CD4-positive, alpha-beta T cell (primary cell): ENCODE data around the gene PHRF1. TPM values are rescaled to one million over a fixed set of nuclear protein-coding genes. Genes with fewer than 3 reads are reported as not detected.

ENCODE experiments used
- ATAC-seq: fragments of 200-7000 bp; cut with Tn5 transposase; one replicate; pipeline ENCODE4 v1.10.0; 2022; ENCODE audit warnings: mild to moderate bottlenecking; ENCODE audit not compliant: poor library complexity
- CTCF ChIA-PET: fragments of 350-600 bp; sonication (Branson Sonifier 250); formaldehyde crosslinking; loops from one replicate; lab custom pipeline; 2021; ENCODE audit warnings: antibody characterized with exemption, inconsistent platforms; lab: Charles Lee
- POLR2A ChIA-PET: fragments of 350-600 bp; sonication (Branson Sonifier 250); formaldehyde crosslinking; loops from one replicate; lab custom pipeline; 2021; ENCODE audit warnings: antibody characterized with exemption, inconsistent platforms; lab: Charles Lee
- DNase-seq, 14 experiments: peaks; one replicate each; pipeline ENCODE4 v3.0.0-alpha.2; 2013 to 2020; ENCODE audit warnings: mixed read lengths in 2 of 14
- H3K27ac ChIP-seq, 2 donors: one replicate each; pipeline versions ENCODE4 v1.5.1 to v1.7.0; 2013; ENCODE audit warnings: low read length in 2 of 2, low read depth in 1 of 2, mild to moderate bottlenecking in 1 of 2
- H3K27me3 ChIP-seq, 2 experiments: 1 replicate in 1 of 2; 2 replicates in 1 of 2; pipeline versions ENCODE4 v1.6.1 to v1.7.0; 2013; ENCODE audit warnings: low read length in 2 of 2, control low read depth in 1 of 2, mild to moderate bottlenecking in 1 of 2, moderate library complexity in 1 of 2; ENCODE audit not compliant: insufficient read depth in 2 of 2, control insufficient read depth in 1 of 2
- H3K36me3 ChIP-seq: one replicate; pipeline ENCODE4 v1.6.1; 2013; ENCODE audit warnings: low read length, control low read depth; ENCODE audit not compliant: insufficient read depth
- H3K4me1 ChIP-seq: one replicate; pipeline ENCODE4 v1.6.1; 2013; ENCODE audit warnings: low read length, control low read depth; ENCODE audit not compliant: insufficient read depth
- H3K4me3 ChIP-seq: one replicate; pipeline ENCODE4 v1.5.1; 2013; ENCODE audit warnings: mild to moderate bottlenecking, low read length, moderate library complexity
- H3K9me3 ChIP-seq, 2 experiments: 1 replicate in 1 of 2; 2 replicates in 1 of 2; pipeline versions ENCODE4 v1.6.1 to v1.7.0; 2013; ENCODE audit warnings: low read length in 2 of 2, mild to moderate bottlenecking in 2 of 2, control low read depth in 1 of 2, moderate library complexity in 1 of 2; ENCODE audit not compliant: control insufficient read depth in 1 of 2, insufficient read depth in 1 of 2
- H3K27ac Mint-ChIP-seq: one replicate; pipeline ENCODE4 v1.8.0; 2020; ENCODE audit warnings: mixed read lengths
- H3K27me3 Mint-ChIP-seq: one replicate; pipeline ENCODE4 v1.8.0; 2021; ENCODE audit warnings: mixed read lengths
- H3K36me3 Mint-ChIP-seq: one replicate; pipeline ENCODE4 v1.8.0; 2021; ENCODE audit warnings: low read depth, mixed read lengths
- H3K4me1 Mint-ChIP-seq: one replicate; pipeline ENCODE4 v1.8.0; 2021; ENCODE audit warnings: low read depth, mixed read lengths
- H3K4me3 Mint-ChIP-seq: one replicate; pipeline ENCODE4 v1.8.0; 2020; ENCODE audit warnings: mild to moderate bottlenecking, mixed read lengths
- H3K9me3 Mint-ChIP-seq: one replicate; pipeline ENCODE4 v1.8.0; 2020; ENCODE audit warnings: mixed read lengths
- intact Hi-C, 2 experiments: fragments of 100-400 bp; cut with DNase I in 1 of 2; cut with micrococcal nuclease in 1 of 2; formaldehyde crosslinking; loops; one replicate each; pipeline versions ENCODE4 v1.15.1 to v1.9.0; 2023 to 2025; cut with DNase I, micrococcal nuclease
- total RNA-seq, 174 experiments: library from RNA in 2 of 174; stranded (reverse) in 2 of 174; gene quantifications; one replicate each; pipeline ENCODE4 v1.2.3 and lab custom pipeline; 2021 to 2026
- TF ChIP-seq, protein P1 (sequence below): fragments of 200-600 bp; IDR thresholded peaks from one replicate; pipeline ENCODE4 v1.8.0; 2022; ENCODE audit warnings: antibody characterized with exemption, mild to moderate bottlenecking

Gene PHRF1
- total RNA-seq, 2 experiments from 2014 or later = 37.1 to 37.6 TPM

GRCh38 chr11:574632-575312 is 1.5 kb upstream of the PHRF1 start:
- ChIA-PET CTCF (interaction anchor here (1.2 kb wide), 1 partner anchor 18 kb away, joined by 3 read pairs; no protein-coding TSS in a partner anchor), POLR2A (interaction anchor here (0.6 to 2.1 kb wide), 17 partner anchors 10 to 368 kb away, joined by 3 to 25 read pairs (median 9); partner anchors contain the start of genes BET1L, DEAF1, HRAS and IRF7)
- peaks cover 47% of the 10 kb centered on the region for H3K4me1 ChIP-seq
- H3K4me3 ChIP-seq = peak overlapping the region; percentile 49
- Mint-ChIP-seq H3K9me3 (no peaks in the 10 kb centered on the region), H3K27ac (peak overlapping the region; percentile 89), H3K4me1 (peaks cover 40% of the 10 kb centered on the region), H3K27me3 (peaks cover 4% of the 10 kb centered on the region), H3K4me3 (peak overlapping the region; percentile 93), H3K36me3 (peaks cover 10% of the 10 kb centered on the region)
- peaks cover 5% of the 10 kb centered on the region for H3K36me3 ChIP-seq
- intact Hi-C loops = loop anchor here (1.0 to 5.0 kb wide), 4 partner anchors 13 to 167 kb away; partner anchors contain the start of genes LMNTD2 (in 1 of the 2), LRRC56 (in 1 of the 2) and RASSF7 (in 1 of the 2)
- H3K9me3 ChIP-seq = no peaks in the 10 kb centered on the region
- H3K27ac ChIP-seq = no peak overlapping the region
- TF ChIP-seq, protein P1, sequence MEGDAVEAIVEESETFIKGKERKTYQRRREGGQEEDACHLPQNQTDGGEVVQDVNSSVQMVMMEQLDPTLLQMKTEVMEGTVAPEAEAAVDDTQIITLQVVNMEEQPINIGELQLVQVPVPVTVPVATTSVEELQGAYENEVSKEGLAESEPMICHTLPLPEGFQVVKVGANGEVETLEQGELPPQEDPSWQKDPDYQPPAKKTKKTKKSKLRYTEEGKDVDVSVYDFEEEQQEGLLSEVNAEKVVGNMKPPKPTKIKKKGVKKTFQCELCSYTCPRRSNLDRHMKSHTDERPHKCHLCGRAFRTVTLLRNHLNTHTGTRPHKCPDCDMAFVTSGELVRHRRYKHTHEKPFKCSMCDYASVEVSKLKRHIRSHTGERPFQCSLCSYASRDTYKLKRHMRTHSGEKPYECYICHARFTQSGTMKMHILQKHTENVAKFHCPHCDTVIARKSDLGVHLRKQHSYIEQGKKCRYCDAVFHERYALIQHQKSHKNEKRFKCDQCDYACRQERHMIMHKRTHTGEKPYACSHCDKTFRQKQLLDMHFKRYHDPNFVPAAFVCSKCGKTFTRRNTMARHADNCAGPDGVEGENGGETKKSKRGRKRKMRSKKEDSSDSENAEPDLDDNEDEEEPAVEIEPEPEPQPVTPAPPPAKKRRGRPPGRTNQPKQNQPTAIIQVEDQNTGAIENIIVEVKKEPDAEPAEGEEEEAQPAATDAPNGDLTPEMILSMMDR = no peak
- no peaks in the 10 kb centered on the region for H3K27me3 ChIP-seq
- DNase-seq (peak in 3 of 14 experiments; percentile 19 to 52 (median 43)), ATAC-seq (no peak)

- Mint-ChIP-seq H3K4me3 (peak overlapping the region; percentile 93), H3K4me1 (peaks cover 45% of the 10 kb centered on the region), H3K27ac (peak overlapping the region; percentile 92), H3K27me3 (peaks cover 4% of the 10 kb centered on the region), H3K9me3 (no peaks in the 10 kb centered on the region), H3K36me3 (peaks cover 10% of the 10 kb centered on the region)
- DNase-seq (peak in 2 of 14 experiments; percentile 9 to 54), ATAC-seq (no peak)
- POLR2A ChIA-PET = interaction anchor here (0.6 to 2.1 kb wide), 32 partner anchors 8 to 368 kb away, joined by 3 to 25 read pairs (median 5); partner anchors contain the start of genes BET1L, DEAF1, HRAS and IRF7
- Histone ChIP-seq H3K4me3 (peak overlapping the region; percentile 49), H3K27me3 (no peaks in the 10 kb centered on the region), H3K36me3 (peaks cover 5% of the 10 kb centered on the region), H3K27ac (no peak overlapping the region), H3K4me1 (peaks cover 52% of the 10 kb centered on the region), H3K9me3 (no peaks in the 10 kb centered on the region)
- CTCF ChIA-PET = interaction anchor here (0.8 to 1.2 kb wide), 2 partner anchors 19 to 20 kb away, joined by 3 to 5 read pairs; no protein-coding TSS in a partner anchor
- TF ChIP-seq, protein P1 = no peak
- intact Hi-C loops = loop anchor here (1.0 to 5.0 kb wide), 4 partner anchors 14 to 168 kb away; partner anchors contain the start of genes LMNTD2 (in 1 of the 2), LRRC56 (in 1 of the 2) and RASSF7 (in 1 of the 2)
These were observed 816 bp upstream of the PHRF1 start for GRCh38 chr11:575313-575995.
